K562 (cell line): Measurements from ENCODE around the gene TRIM31. TPM values are rescaled to one million over a fixed set of nuclear protein-coding genes. Genes with fewer than 3 reads are reported as not detected.

Source experiments
- ARID4B ChIP-seq: sonication (generic); formaldehyde crosslinking; IDR thresholded peaks from 2 replicates; pipeline ENCODE4 v1.8.0; 2022; ENCODE audit warnings: mild to moderate bottlenecking, missing genetic modification reagents
- ATF4 ChIP-seq: fragments of 450-650 bp; formaldehyde crosslinking; IDR thresholded peaks from 2 replicates; pipeline ENCODE4 v1.4.0; 2022; ENCODE audit warnings: mild to moderate bottlenecking, moderate library complexity
- CHCHD3 ChIP-seq: fragments of 250-450 bp; sonication (Bioruptor Pico); IDR thresholded peaks from 2 replicates; pipeline ENCODE4 v2.1.2; 2022; ENCODE audit warnings: mild to moderate bottlenecking
- ELF2 ChIP-seq: fragments of 250-450 bp; sonication (Bioruptor Pico); IDR thresholded peaks from 2 replicates; pipeline ENCODE4 v1.5.0; 2021; ENCODE audit warnings: mild to moderate bottlenecking
- FUS ChIP-seq: fragments of 200-400 bp; formaldehyde crosslinking; optimal IDR thresholded peaks from 2 replicates; pipeline ENCODE3; 2017; ENCODE audit warnings: low read depth, low read length
- HCFC1 ChIP-seq: IDR thresholded peaks from 2 replicates; pipeline ENCODE4 v1.6.1; 2012; ENCODE audit warnings: low read depth, low read length, improper control_type of control experiment
- MAFF ChIP-seq: IDR thresholded peaks from 2 replicates; pipeline ENCODE4 v1.6.1; 2012; ENCODE audit warnings: low read length, improper control_type of control experiment
- NONO ChIP-seq, 2 experiments: fragments of 200-400 bp in 1 of 2; fragments of 450-650 bp in 1 of 2; formaldehyde crosslinking in 1 of 2; IDR thresholded peaks; 2 replicates each; pipeline ENCODE4 v1.6.1; 2017; ENCODE audit warnings: low read depth in 2 of 2, mild to moderate bottlenecking in 2 of 2, moderate library complexity in 2 of 2, low read length in 1 of 2
- NR2C1 ChIP-seq, 2 experiments: fragments of 450-650 bp; IDR thresholded peaks; 2 replicates each; pipeline ENCODE4 v1.6.1; 2017; ENCODE audit warnings: mild to moderate bottlenecking in 2 of 2, antibody characterized with exemption in 1 of 2, inconsistent platforms in 1 of 2, missing compliant biosample characterization in 1 of 2, missing genetic modification characterization in 1 of 2
- RBBP5 ChIP-seq: fragments of 200-600 bp; sonication (generic); IDR thresholded peaks from 2 replicates; pipeline ENCODE4 v1.6.1; 2012; ENCODE audit warnings: borderline replicate concordance, mild to moderate bottlenecking, low read length, control low read depth, inconsistent platforms; ENCODE audit not compliant: insufficient read depth, poor library complexity, severe bottlenecking
- STAG1 ChIP-seq: sonication (generic); formaldehyde crosslinking; IDR thresholded peaks from 2 replicates; pipeline ENCODE4 v1.5.0; 2020; ENCODE audit warnings: missing genetic modification reagents, borderline replicate concordance
- VEZF1 ChIP-seq: fragments of 200-800 bp; sonication (Bioruptor generic); IDR thresholded peaks from 2 replicates; pipeline ENCODE4 v1.6.1; 2017; ENCODE audit warnings: missing genetic modification characterization, missing compliant biosample characterization
- ZNF347 ChIP-seq: fragments of 450-650 bp; formaldehyde crosslinking; IDR thresholded peaks from 2 replicates; pipeline ENCODE4 v1.4.0; 2020; ENCODE audit warnings: low read depth, mild to moderate bottlenecking, moderate library complexity
- ZNF395 ChIP-seq: fragments of 200-800 bp; sonication (Bioruptor generic); IDR thresholded peaks from 2 replicates; pipeline ENCODE4 v1.6.1; 2017; ENCODE audit warnings: missing genetic modification characterization, missing compliant biosample characterization
- ZNF57 ChIP-seq: fragments of 450-650 bp; formaldehyde crosslinking; IDR thresholded peaks from 2 replicates; pipeline ENCODE4 v1.4.0; 2020; ENCODE audit warnings: mild to moderate bottlenecking, moderate library complexity
- ZNF699 ChIP-seq: fragments of 250-450 bp; sonication (Bioruptor Pico); IDR thresholded peaks from 2 replicates; pipeline ENCODE4 v1.8.0; 2021; ENCODE audit warnings: mild to moderate bottlenecking, moderate library complexity; ENCODE audit not compliant: insufficient replicate concordance
- ZNF75A ChIP-seq: fragments of 450-650 bp; formaldehyde crosslinking; IDR thresholded peaks from 2 replicates; pipeline ENCODE4 v1.4.0; 2020; ENCODE audit warnings: mild to moderate bottlenecking
- ZZZ3 ChIP-seq: fragments of 450-650 bp; IDR thresholded peaks from 2 replicates; pipeline ENCODE4 v1.6.1; 2016; ENCODE audit warnings: antibody characterized with exemption, mild to moderate bottlenecking, moderate library complexity
- polyA plus RNA-seq, 8 experiments: library from polyadenylated mRNA; depleted of rRNA in 4 of 8; stranded (reverse) in 5 of 8; unstranded in 3 of 8; fragments of >200 nt; fragmentation: Nextera tagmentation in 2 of 8; fragmentation: Illumina TruSeq in 1 of 8; extraction: Ambion mirVana in 2 of 8; extraction: Trizol in 1 of 8; gene quantifications; 2 replicates each; pipeline versions ENCODE4 v1.2.1 to v1.2.3, GENCODE V29; 2011 to 2014; ENCODE audit warnings: inconsistent platforms in 1 of 8, missing spikeins in 1 of 8
- total RNA-seq, 7 experiments: library from RNA; depleted of rRNA in 6 of 7; stranded (reverse); fragments of >200 nt in 6 of 7; fragmentation: Illumina TruSeq in 2 of 7; extraction: Trizol in 2 of 7; gene quantifications; 2 replicates each; pipeline versions ENCODE4 v1.2.1 to v1.2.3, GENCODE V29; 2011 to 2021; ENCODE audit warnings: low replicate concordance in 1 of 7

The TRIM31 gene
- total and polyA plus RNA-seq, 9 of the 15 experiments (the other 6 are each of a cell fraction or from before 2014, with no cell fraction given): not detected

- TF ChIP-seq ARID4B (CRISPR knock-in tag) (peak; percentile 93), NONO (IDR thresholded peaks at IDR 0.05; ENCODE audit: low read depth in 2 of 2, low read length in 1 of 2) (no peak; a peak in 1 of 4 replicates), FUS (no peak), CHCHD3 (no peak), MAFF (no peak), ZNF57 (CRISPR knock-in tag) (no peak), VEZF1 (CRISPR knock-in tag) (peak; percentile 97), RBBP5 (peak; percentile 28), ZNF347 (CRISPR knock-in tag) (no peak), ZNF75A (CRISPR knock-in tag) (no peak), ZZZ3 (no peak), ZNF395 (CRISPR knock-in tag) (peak; percentile 89), ZNF699 (CRISPR knock-in tag) (no peak), NR2C1 (IDR thresholded peaks at IDR 0.05) (peak; percentile 91), NR2C1 (tag; IDR thresholded peaks at IDR 0.05) (peak; percentile 92), HCFC1 (peak; percentile 90), ATF4 (CRISPR knock-in tag) (peak; percentile 43; the same call in 1 of the 2 replicates), ELF2 (CRISPR knock-in tag) (peak; percentile 99), STAG1 (no peak)
These were observed 46.1 kb downstream of the TRIM31 start, which contains the start of gene PPP1R11 (continued) for GRCh38 chr6:30066577-30067459.
